OCI-LY7 (cell line): ENCODE data around the gene GIPC3. TPM values are rescaled to one million over a fixed set of nuclear protein-coding genes. Genes with fewer than 3 reads are reported as not detected.

ENCODE experiments used
- BruUV-seq: library from RNA; stranded (reverse); fragments of 400-500 nt; replicated peaks from 2 replicates; lab custom pipeline; 2021; lab: Mats Ljungman, UMichigan
- CTCF ChIA-PET: fragments of 300-600 bp; sonication (Branson Sonifier 250); formaldehyde crosslinking; loops from one replicate; lab custom pipeline; 2022; ENCODE audit warnings: antibody characterized with exemption; ENCODE audit not compliant: unreplicated experiment; lab: Charles Lee
- POLR2A ChIA-PET: fragments of 300-600 bp; sonication (Branson Sonifier 250); formaldehyde crosslinking; loops from one replicate; lab custom pipeline; 2022; ENCODE audit warnings: antibody characterized with exemption; lab: Charles Lee
- DNase-seq: peaks from one replicate; pipeline ENCODE4 v3.0.0-alpha.2; 2015; ENCODE audit warnings: low spot score
- H2AFZ ChIP-seq: fragments of 200-600 bp; sonication (generic), shearing (Covaris generic); 2 replicates; pipeline ENCODE4 v1.6.1; 2014; ENCODE audit warnings: mild to moderate bottlenecking, antibody characterized with exemption, low read length, moderate library complexity
- H3K27ac ChIP-seq: fragments of 200-600 bp; sonication (generic); 2 replicates; pipeline ENCODE4 v1.5.1; 2014; ENCODE audit warnings: mixed run types, low read depth, mild to moderate bottlenecking, moderate library complexity, low read length, inconsistent platforms; ENCODE audit not compliant: poor library complexity, severe bottlenecking
- H3K36me3 ChIP-seq: fragments of 200-600 bp; sonication (generic); 2 replicates; pipeline ENCODE4 v1.6.1; 2014; ENCODE audit warnings: mild to moderate bottlenecking, antibody characterized with exemption, low read length, moderate library complexity, mixed read lengths; ENCODE audit not compliant: insufficient read depth
- H3K4me1 ChIP-seq: fragments of 200-600 bp; sonication (generic); 2 replicates; pipeline ENCODE4 v1.5.1; 2014; ENCODE audit warnings: mild to moderate bottlenecking, low read length; ENCODE audit not compliant: insufficient read depth, poor library complexity, severe bottlenecking
- H3K4me2 ChIP-seq: fragments of 200-600 bp; sonication (generic); 2 replicates; pipeline ENCODE4 v1.6.1; 2014; ENCODE audit warnings: mild to moderate bottlenecking, low read length
- H3K4me3 ChIP-seq: fragments of 200-600 bp; sonication (generic); 2 replicates; pipeline ENCODE4 v1.5.1; 2014; ENCODE audit warnings: mild to moderate bottlenecking, low read depth, low read length; ENCODE audit not compliant: poor library complexity, severe bottlenecking
- H3K79me2 ChIP-seq: fragments of 200-600 bp; sonication (generic); 2 replicates; pipeline ENCODE4 v1.6.1; 2016; ENCODE audit warnings: low read depth, mild to moderate bottlenecking, low read length, moderate library complexity, mixed read lengths; ENCODE audit not compliant: insufficient read depth
- H3K9me2 ChIP-seq: fragments of 200-600 bp; sonication (generic); 2 replicates; pipeline ENCODE4 v1.6.1; 2016; ENCODE audit warnings: mild to moderate bottlenecking, low read length, mixed read lengths; ENCODE audit not compliant: insufficient read depth
- H3K9me3 ChIP-seq: fragments of 200-600 bp; sonication (generic); 2 replicates; pipeline ENCODE4 v1.6.1; 2014; ENCODE audit warnings: mild to moderate bottlenecking, mixed run types, low read length, mixed read lengths
- H4K20me1 ChIP-seq: fragments of 200-600 bp; sonication (generic); 2 replicates; pipeline ENCODE4 v1.6.1; 2014; ENCODE audit warnings: mild to moderate bottlenecking, antibody characterized with exemption, low read length, moderate library complexity, mixed read lengths; ENCODE audit not compliant: insufficient read depth
- CTCF ChIP-seq: fragments of 200-600 bp; sonication (generic); conservative IDR thresholded peaks from 2 replicates; pipeline ENCODE4 v1.5.1; 2014; ENCODE audit warnings: mild to moderate bottlenecking, antibody characterized with exemption, low read length, moderate library complexity, mixed read lengths
- EZH2phosphoT487 ChIP-seq: fragments of 200-600 bp; sonication (generic); IDR thresholded peaks from 2 replicates; pipeline ENCODE4 v1.6.1; 2018; ENCODE audit warnings: low read depth, borderline replicate concordance, mild to moderate bottlenecking, mixed run types, antibody characterized with exemption, low read length, moderate library complexity, mixed read lengths
- intact Hi-C: fragments of 100-400 bp; cut with micrococcal nuclease; formaldehyde crosslinking; loops from one replicate; pipeline ENCODE4 v1.10.0; 2022; ENCODE audit not compliant: unreplicated experiment
- total RNA-seq, 2 experiments: library from RNA; depleted of rRNA in 1 of 2; stranded (reverse); fragments of >200 nt in 1 of 2; shearing (Covaris generic) in 1 of 2; gene quantifications; 2 replicates each; pipeline ENCODE4 v1.2.3, GENCODE V29; 2014 to 2022

GIPC3 gene
- total RNA-seq, 2 experiments from 2014 or later: not detected

DNA sequence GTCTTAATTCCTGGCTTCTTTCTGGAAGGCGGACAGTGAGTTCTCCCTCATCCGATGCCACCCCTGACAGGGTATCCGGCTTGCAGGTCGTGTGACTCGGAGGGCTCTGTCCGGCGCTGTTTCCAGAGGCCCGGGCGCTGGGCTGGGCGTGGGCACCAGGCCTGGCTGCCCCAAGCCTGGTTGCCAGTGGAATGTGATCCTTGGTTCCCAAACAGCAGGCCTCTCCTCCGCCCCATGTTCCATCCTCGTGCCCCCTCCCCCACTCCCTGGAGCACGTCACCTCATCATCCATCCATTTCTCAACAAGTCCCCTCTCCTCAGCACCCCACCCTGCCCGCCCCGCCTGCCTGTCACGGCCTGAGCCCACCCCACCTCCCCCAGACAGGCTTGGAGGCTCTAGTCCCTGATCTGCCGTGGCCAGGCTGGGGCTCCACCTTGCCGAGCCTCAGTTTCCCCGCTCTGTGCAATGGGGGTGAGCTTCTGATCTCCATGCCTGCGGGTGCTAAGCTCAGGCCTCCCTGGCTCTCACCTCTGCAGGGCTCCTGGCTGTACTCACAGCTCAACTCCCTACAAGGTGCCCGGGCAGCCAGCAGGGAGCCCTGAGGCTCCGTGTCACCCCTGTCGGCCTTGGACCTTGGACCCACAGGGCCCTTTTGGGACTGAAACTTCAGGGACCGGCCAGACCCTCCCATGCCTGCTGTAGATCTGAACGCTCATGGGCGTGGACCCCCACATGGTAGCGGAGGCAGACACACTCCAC, 19.1 kb downstream of the GIPC3 start:
- Histone ChIP-seq H3K9me2 (no peaks in the 10 kb centered on the region), H3K4me1 (peaks cover 21% of the 10 kb centered on the region), H3K4me3 (no peak overlapping the region), H3K9me3 (no peaks in the 10 kb centered on the region), H3K4me2 (peak overlapping the region; percentile 3; the same call in 1 of the 2 replicates), H4K20me1 (no peaks in the 10 kb centered on the region), H2AFZ (peak overlapping the region; percentile 42), H3K79me2 (no peaks in the 10 kb centered on the region), H3K27ac (no peak overlapping the region), H3K36me3 (no peaks in the 10 kb centered on the region)
- CTCF ChIA-PET: no interaction called here
- intact Hi-C loops: no loop called here
- no TSS peak for BruUV-seq
- no peak for DNase-seq
- TF ChIP-seq CTCF (no peak), EZH2phosphoT487 (no peak)
- POLR2A ChIA-PET: interaction anchor here (1.1 kb wide), 1 partner anchor 48 kb away, joined by 4 read pairs; no protein-coding TSS in a partner anchor

GRCh38 chr19:3604987-3605343, 19.7 kb downstream of the GIPC3 start:
- peaks cover 5% of the 10 kb centered on the region for H3K36me3 ChIP-seq
- intact Hi-C loops: no loop called here
- peak; percentile 40 for DNase-seq
- no peak overlapping the region for H3K27ac ChIP-seq
- H3K9me3 ChIP-seq: no peaks in the 10 kb centered on the region
- peak overlapping the region; percentile 3; the same call in 1 of the 2 replicates for H3K4me2 ChIP-seq
- no peaks in the 10 kb centered on the region for H3K9me2 ChIP-seq
- no TSS peak for BruUV-seq
- CTCF ChIA-PET: no interaction called here
- no peaks in the 10 kb centered on the region for H4K20me1 ChIP-seq
- POLR2A ChIA-PET: interaction anchor here (1.1 kb wide), 1 partner anchor 48 kb away, joined by 4 read pairs; no protein-coding TSS in a partner anchor
- no peaks in the 10 kb centered on the region for H3K79me2 ChIP-seq
- H3K4me3 ChIP-seq: no peak overlapping the region
- H2AFZ ChIP-seq: peak overlapping the region; percentile 42
- TF ChIP-seq EZH2phosphoT487 (no peak), CTCF (no peak)
- peaks cover 21% of the 10 kb centered on the region for H3K4me1 ChIP-seq

DNA sequence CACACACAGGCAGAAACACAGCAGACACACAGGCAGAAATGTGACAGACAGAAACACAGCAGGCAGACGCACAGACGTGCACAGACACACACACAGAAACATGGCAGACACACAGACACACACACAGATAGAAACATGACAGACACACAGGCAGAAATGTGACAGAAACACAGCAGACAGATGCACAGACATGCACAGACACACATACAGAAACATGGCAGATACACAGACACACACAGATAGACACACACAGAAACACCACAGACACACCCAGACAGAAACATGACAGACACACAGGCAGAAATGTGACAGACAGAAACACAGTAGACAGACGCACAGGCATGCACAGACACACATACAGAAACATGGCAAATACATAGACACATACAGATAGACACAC, 20.1 kb downstream of the GIPC3 start:
- TF ChIP-seq EZH2phosphoT487: no peak
- no peak for TF ChIP-seq CTCF
- peaks cover 21% of the 10 kb centered on the region for H3K4me1 ChIP-seq
- no peak for DNase-seq
- no peak overlapping the region for H3K27ac ChIP-seq
- peaks cover 9% of the 10 kb centered on the region for H3K36me3 ChIP-seq
- H3K79me2 ChIP-seq: no peaks in the 10 kb centered on the region
- H3K9me3 ChIP-seq: no peaks in the 10 kb centered on the region
- intact Hi-C loops: no loop called here
- peak overlapping the region; percentile 3; the same call in 1 of the 2 replicates for H3K4me2 ChIP-seq
- BruUV-seq: no TSS peak
- H3K4me3 ChIP-seq: no peak overlapping the region
- CTCF ChIA-PET: no interaction called here
- no peaks in the 10 kb centered on the region for H4K20me1 ChIP-seq
- H2AFZ ChIP-seq: peak overlapping the region; percentile 42
- no peaks in the 10 kb centered on the region for H3K9me2 ChIP-seq
- POLR2A ChIA-PET: no interaction called here
